Ureter (tissue), 1 donor: ENCODE data around the gene PNPT1. TPM values are rescaled to one million over a fixed set of nuclear protein-coding genes. Genes with fewer than 3 reads are reported as not detected.
"Not testable (repeated sequence)": the region's sequence is repeated elsewhere in the genome, so short reads cannot be mapped to it uniquely, and the experiment has no call there.

Source experiments
- DNase-seq: peaks from one replicate; pipeline ENCODE4 v3.0.0-alpha.2; 2020; ENCODE audit warnings: low spot score
- total RNA-seq: library from RNA; stranded (reverse); gene quantifications from one replicate; pipeline ENCODE4 v1.2.4, GENCODE V29; 2023
- donor health status: DM: yes; HTN: yes; CAD: no.

PNPT1 gene
- total RNA-seq, 1 donor from 2014 or later, result 30.5 TPM

DNA sequence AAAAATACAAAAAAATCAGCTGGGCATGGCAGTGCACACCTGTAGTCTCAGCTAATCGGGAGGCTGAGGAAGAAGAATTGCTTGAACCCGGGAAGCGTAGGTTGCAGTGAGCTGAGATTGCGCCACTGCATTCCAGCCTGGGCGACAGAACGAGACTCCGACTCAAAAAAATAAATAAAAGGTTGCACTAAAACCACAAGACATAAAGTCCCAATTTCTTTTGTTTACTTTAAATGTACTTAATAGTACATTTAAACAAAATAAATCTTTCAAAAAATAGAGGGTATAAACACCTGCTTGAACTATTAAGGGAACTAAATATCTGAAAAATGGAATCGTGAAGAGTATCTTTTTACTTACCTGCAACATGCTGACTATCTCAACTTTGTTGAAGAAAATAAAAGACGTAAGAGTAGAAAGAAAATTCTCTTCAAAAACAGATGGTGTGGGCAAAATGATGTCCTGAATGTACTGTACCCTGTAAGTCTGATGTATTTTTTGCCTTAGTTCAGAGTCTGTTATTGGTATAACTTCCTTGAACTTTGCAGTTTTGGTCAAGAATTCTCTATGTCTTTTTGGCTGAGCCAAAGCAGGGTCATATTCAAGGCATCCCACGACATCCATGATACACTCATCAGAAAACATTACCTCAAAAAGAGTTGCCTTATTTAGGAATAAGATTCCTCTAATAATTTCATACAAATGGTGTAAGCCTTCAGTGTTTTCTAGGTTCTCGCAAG lies 95.4 kb downstream of the PNPT1 start:
- no peak for DNase-seq

DNA sequence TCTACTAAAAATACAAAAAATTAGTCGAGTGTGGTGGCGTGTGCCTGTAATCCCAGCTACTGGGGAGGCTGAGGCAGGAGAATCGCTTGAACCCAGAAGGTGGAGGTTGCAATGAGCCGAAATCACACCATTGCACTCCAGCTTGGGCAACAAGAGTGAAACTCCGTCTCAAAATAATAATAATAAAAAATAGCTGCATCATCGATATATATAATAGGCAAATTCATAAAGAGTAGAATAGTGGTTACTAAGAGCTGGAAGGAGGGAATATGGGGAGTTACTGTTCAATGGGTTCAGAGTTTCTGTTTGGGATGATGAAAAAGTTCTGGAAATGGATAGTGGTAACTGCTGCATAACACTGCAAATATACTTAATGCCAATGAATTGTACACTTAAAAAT lies 96.8 kb downstream of the PNPT1 start:
- not testable (repeated sequence) for DNase-seq

DNA sequence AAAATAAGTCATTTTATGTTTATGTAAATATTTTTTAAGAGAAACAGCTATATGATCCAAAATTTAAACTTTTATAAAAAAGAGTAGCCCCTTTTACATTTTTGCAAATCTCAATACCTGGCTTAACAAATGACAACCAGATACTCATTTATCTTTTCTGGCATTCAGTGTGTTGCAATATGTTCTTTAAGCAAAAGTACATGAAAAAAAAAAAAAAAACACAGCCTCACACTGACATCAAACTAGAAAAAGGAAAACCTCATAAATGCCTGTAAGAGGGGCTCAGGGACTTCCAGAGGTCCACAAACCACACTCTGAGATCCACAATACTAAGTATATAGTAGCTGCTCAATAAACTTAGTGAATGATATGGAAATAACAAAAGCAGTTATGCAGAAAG lies 98.1 kb downstream of the PNPT1 start:
- no peak for DNase-seq

DNA sequence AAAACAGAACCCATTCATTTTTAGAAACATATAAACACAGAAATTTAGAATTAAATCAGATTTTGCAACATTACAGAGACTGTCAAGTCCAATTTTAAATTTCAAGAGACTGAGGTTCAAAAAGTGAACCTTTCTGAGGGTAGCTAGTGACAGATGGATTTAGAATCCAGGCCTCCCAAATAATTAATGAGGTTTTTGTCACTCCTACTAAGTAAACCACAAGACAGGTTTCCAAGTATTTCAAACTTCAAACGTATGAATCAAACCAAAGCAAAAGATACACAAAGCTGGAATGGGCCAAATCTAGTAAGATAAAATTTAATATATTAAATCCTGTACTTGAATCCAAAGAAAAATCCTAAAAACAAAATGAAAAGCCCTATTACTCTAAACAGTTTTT lies 101.5 kb downstream of the PNPT1 start:
- no peak for DNase-seq

DNA sequence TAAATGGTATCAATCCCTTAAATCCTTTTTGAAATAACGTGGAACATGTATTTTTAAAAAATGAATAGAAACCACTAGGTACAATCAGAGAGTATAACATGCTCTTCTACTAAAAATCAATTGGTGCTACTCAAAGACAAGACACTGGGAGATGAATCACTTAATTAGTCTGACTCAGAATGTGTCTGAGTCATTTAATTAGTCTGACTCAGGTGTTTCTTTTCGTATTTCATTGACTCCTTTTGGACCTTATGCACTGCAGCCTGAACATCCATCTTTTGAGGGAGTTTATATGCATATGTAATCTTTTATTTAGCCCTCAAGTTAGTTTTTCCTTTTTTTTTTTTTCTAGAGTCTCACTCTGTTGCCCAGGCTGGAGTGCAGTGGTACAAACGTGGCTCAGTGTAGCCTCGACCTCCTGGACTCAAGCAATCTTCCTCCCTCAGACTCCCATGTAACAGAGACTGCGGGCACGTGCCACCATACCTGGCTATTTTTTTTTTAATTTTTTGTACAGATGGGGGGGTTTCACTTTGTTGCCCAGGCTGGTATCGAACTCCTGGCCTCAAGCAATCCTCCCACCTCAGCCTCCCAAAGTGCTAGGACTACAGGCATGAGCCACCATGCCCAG lies 102.7 kb downstream of the PNPT1 start:
- no peak for DNase-seq

DNA sequence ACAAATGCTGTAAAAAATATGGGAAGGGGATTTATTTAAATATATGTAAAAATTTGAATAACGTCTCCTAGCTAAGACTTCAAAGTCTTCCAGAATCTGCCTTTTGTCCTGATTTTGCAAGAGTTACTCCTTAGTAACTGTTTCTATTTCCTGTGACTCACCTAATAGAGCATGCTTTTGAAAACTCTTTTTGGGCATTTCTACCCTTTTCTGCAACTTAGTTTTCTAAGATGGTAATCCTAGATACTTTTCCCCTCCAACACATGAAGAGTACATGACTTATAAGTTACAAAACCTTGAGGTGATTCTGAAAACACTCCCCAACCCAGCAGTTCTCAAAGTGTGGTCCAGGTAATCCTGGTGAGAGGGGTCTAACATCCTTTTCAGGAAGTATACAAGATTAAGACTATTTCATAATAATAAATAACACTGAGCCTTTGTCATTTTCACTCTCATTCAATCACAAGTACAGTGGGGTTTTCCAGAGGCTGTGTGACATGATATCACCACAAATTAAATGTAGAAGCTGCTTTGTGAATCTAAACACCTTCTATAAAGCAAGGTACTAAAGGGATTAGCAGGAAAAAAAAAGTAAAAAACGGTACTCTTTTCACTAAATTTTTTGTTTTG lies 108.1 kb downstream of the PNPT1 start:
- DNase-seq, result no peak

Other genes with a start within 250 kb of the PNPT1 start
- 37.9 TPM for gene CFAP36, start 174.1 kb downstream of the PNPT1 start, total RNA-seq
- gene PPP4R3B, start 76.2 kb downstream of the PNPT1 start, total RNA-seq, result 64.8 TPM
- 81.2 TPM for gene EFEMP1, start 229.9 kb upstream of the PNPT1 start, total RNA-seq